Effector memory CD8-positive, alpha-beta T cell (primary cell): ENCODE data around the gene PRR35.

Source experiments
- ATAC-seq: fragments of 150-1000 bp; cut with Tn5 transposase; replicated peaks from 2 replicates; pipeline ENCODE4 v1.10.0; 2021; ENCODE audit warnings: mild to moderate bottlenecking, moderate library complexity
- DNase-seq, 3 experiments: peaks; one replicate each; pipeline ENCODE4 v3.0.0; 2021
- H3K27ac Mint-ChIP-seq, 2 donors: one replicate each; pipeline ENCODE4 v1.8.0; 2022; ENCODE audit warnings: mild to moderate bottlenecking in 2 of 2, mixed read lengths in 2 of 2, moderate library complexity in 2 of 2
- H3K27me3 Mint-ChIP-seq, 2 donors: one replicate each; pipeline ENCODE4 v1.8.0; 2022; ENCODE audit warnings: mixed read lengths in 2 of 2
- H3K36me3 Mint-ChIP-seq: one replicate; pipeline ENCODE4 v1.8.0; 2022; ENCODE audit warnings: mild to moderate bottlenecking, moderate library complexity, mixed read lengths; ENCODE audit not compliant: insufficient read depth
- H3K4me1 Mint-ChIP-seq, 2 donors: one replicate each; pipeline ENCODE4 v1.8.0; 2022; ENCODE audit warnings: low read depth in 2 of 2, mixed read lengths in 2 of 2
- H3K4me3 Mint-ChIP-seq, 2 donors: one replicate each; pipeline ENCODE4 v1.8.0; 2022; ENCODE audit warnings: mild to moderate bottlenecking in 2 of 2, mixed read lengths in 2 of 2, moderate library complexity in 2 of 2
- H3K9me3 Mint-ChIP-seq, 2 donors: one replicate each; pipeline ENCODE4 v1.8.0; 2022; ENCODE audit warnings: mixed read lengths in 2 of 2

The PRR35 gene

DNA sequence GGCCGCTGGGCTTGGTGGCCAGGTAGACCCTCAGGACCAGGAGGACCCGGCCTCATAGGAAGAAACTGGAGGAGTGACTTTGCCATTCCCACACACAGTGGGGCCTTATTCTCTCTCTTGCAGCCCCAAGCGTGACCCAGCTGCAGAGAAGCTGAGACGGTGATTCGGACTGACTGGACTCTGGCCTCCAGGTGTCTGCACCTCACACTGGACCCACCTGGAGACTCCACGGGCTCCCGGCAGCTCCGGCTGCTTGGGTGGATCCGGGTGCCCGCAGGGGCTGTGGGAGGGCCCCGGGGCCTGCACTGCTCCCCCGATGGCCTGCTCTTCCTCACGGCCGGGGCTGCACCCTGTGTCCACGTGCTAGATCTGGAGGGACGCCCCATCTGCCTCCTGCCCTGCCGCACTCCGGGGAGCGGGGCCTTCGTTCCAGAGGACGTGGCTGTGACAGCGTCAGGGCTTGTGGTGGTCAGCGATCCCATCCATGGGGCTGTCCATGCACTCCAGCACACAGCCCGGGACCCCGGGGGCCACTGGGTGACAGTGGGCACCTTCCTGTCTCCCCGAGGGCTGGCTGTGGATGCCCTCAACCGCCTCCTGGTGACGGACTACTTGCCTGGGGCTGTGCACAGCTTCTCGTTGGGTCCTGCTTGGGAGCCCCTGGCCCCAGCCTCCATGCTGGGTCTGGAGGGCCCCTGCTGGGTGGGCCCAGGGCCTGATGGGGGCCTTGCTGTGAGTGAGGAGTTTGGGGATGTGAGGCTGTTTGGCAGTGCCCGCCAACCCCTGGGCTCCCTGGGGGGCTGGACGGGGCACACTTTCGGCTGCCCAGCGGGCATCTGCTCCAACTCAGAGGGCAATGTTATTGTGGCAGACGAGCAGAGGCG is 7.4 kb downstream of the PRR35 start:
- Mint-ChIP-seq H3K27me3 (no peaks in the 10 kb centered on the region), H3K27ac (peak overlapping the region; percentile 46 to 77), H3K4me3 (peak overlapping the region; percentile 61 to 67), H3K9me3 (no peaks in the 10 kb centered on the region), H3K4me1 (peaks cover 26 to 32% of the 10 kb centered on the region in 2 donors), H3K36me3 (peaks cover 23% of the 10 kb centered on the region)
- DNase-seq (no peak), ATAC-seq (no peak)

DNA sequence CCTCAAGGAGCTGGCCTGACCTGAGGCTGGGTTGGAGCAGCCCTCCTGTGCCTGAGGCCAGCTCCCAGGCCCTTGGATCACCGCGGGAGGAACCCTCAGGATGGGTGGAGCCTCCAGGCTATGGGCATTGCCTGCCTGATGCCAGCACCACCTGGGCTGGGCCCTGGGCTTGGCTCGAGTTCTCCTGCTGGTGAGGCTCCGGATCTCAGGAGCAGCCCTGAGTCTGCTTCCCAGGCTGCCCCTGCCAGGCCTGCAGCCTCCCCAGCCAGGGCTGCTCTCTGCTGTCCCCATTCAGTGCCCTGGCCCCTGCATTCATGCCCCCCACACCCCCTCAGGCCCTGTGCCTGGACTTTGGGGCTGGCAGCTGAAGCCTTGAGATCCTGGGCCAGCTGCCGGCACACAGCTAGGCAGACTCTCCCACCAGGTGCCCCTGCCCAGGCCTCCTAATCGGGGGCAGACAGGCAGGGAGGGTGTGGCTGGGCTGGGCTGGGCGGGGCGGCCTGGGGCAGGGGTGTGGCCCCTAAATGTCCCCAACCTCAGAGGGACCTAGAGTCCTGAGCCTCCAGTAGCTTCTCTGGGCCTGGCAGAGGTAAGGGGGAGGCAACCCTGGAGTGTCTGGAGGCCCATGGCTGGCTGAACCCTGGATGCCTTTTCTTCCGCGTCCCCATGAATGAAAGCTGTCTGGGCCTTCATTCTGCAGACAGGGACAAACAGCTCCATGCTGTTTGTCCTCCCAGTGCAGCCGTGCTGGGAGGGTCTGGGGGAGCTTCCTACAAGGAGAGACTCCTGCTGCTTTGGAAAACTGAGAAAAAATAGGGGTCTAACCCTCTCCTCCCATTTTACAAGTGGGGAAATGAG is 8.4 kb downstream of the PRR35 start:
- H3K27me3 Mint-ChIP-seq, result no peaks in the 10 kb centered on the region
- no peaks in the 10 kb centered on the region for H3K9me3 Mint-ChIP-seq
- H3K4me1 Mint-ChIP-seq, result peaks cover 26 to 34% of the 10 kb centered on the region in 2 donors
- ATAC-seq (no peak), DNase-seq (no peak)
- peak overlapping the region; percentile 84 to 88 for H3K4me3 Mint-ChIP-seq
- peak overlapping the region; percentile 91 to 94 for H3K27ac Mint-ChIP-seq
- H3K36me3 Mint-ChIP-seq, result peaks cover 23% of the 10 kb centered on the region

GRCh38 chr16:569445-570254 is 9.5 kb downstream of the PRR35 start, which contains the start of gene PIGQ:
Gene PIGQ, plus strand, starts transcription at chr16:569968. Its CDS starts 4,107 bp downstream, at chr16:574075.
- Mint-ChIP-seq H3K4me3 (peak within 1 kb of the TSS; percentile 84 to 88), H3K36me3 (peaks cover 23% of the 10 kb centered on the region), H3K27ac (peak within 1 kb of the TSS; percentile 94 to 97), H3K9me3 (no peaks in the 10 kb centered on the region), H3K4me1 (peaks cover 26 to 34% of the 10 kb centered on the region in 2 donors), H3K27me3 (no peaks in the 10 kb centered on the region)
- ATAC-seq, result peak; percentile 74
- peak; percentile 39 to 56 (median 53) for DNase-seq

GRCh38 chr16:572865-573650 is 12.9 kb downstream of the PRR35 start:
- H3K36me3 Mint-ChIP-seq, result peaks cover 23% of the 10 kb centered on the region
- no peaks in the 10 kb centered on the region for H3K27me3 Mint-ChIP-seq
- no peaks in the 10 kb centered on the region for H3K9me3 Mint-ChIP-seq
- DNase-seq (no peak), ATAC-seq (no peak)
- H3K27ac Mint-ChIP-seq, result no peak overlapping the region
- H3K4me3 Mint-ChIP-seq, result no peak overlapping the region
- H3K4me1 Mint-ChIP-seq, result peaks cover 27 to 32% of the 10 kb centered on the region in 2 donors

GRCh38 chr16:574021-574760 is 14.0 kb downstream of the PRR35 start:
- no peak overlapping the region for H3K27ac Mint-ChIP-seq
- DNase-seq, result no peak
- H3K4me1 Mint-ChIP-seq, result peaks cover 26 to 28% of the 10 kb centered on the region in 2 donors
- no peak overlapping the region for H3K4me3 Mint-ChIP-seq
- H3K36me3 Mint-ChIP-seq, result peaks cover 21% of the 10 kb centered on the region
- H3K9me3 Mint-ChIP-seq, result no peaks in the 10 kb centered on the region
- no peak for ATAC-seq
- no peaks in the 10 kb centered on the region for H3K27me3 Mint-ChIP-seq

DNA sequence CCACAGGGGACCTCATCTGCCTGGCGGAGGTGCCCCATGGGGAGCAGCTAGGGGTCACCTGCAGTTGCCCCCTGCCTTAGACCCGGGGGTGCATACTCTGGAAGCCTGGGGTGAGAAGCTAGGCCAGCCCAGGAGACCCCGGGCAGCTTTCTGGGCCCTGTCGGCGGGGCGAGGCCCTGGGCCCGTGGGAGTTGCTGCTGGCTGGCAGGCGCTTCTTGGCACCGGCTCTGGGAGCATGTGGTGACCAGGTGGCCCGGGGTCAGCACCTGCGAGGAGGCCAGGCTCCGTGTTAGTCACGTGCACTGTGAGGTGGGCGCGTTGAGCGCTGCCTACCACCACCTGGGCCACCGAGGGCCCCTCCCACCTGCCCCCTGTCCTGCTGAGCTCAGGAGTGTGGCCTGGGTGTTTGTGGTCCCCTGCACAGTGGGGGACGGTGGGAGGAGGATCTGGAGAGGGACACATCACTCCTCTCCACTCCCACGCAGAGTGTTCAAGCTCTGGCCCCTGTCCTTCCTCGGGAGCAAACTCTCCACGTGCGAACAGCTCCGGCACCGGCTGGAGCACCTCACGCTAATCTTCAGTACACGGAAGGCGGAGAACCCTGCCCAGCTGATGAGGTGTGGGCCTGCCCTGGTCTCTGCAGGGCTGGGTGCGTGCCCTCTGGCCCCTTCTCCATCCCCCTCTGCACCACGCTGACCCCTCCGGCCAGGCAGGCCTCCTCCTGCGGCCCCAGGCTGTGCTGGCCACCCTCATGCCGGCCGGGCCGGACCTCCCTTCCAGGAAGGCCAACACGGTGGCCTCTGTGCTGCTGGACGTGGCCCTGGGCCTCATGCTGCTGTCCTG is 15.4 kb downstream of the PRR35 start:
- no peaks in the 10 kb centered on the region for H3K9me3 Mint-ChIP-seq
- DNase-seq (no peak), ATAC-seq (no peak)
- H3K27ac Mint-ChIP-seq, result no peak overlapping the region
- H3K4me3 Mint-ChIP-seq, result no peak overlapping the region
- peaks cover 21 to 22% of the 10 kb centered on the region in 2 donors for H3K4me1 Mint-ChIP-seq
- no peaks in the 10 kb centered on the region for H3K27me3 Mint-ChIP-seq
- H3K36me3 Mint-ChIP-seq, result peaks cover 13% of the 10 kb centered on the region

DNA sequence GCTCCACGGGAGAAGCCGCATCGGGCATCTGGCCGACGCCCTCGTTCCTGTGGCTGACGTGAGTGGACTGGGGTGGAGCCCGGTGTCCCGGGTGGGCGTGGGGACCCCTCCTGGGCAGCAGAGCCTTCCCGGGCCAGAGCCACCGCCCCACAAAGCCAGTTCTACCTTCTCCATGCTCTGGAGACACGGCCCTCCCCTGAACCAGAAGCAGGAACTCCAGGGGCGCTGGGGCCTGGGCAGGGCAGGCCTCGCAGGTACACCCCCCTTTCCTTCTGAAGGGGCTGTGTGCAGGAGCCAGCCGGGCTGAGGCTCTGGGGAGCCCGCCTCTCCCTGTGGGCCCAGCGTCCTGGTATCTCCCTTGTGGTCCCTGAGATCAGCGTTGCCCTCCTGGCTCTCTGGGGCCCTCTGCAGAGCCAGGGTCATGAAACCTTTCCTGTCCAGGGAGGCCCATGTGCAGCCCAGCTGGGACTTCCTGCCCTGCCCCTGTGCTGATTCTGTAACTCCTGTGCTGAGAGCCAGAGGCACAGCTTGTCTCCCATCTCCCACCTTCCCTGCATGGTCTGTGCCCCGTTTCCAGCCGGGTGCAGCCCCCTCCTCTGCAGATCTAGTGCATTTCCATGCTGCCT is 16.1 kb downstream of the PRR35 start:
- ATAC-seq (no peak), DNase-seq (no peak)
- peaks cover 14 to 15% of the 10 kb centered on the region in 2 donors for H3K4me1 Mint-ChIP-seq
- H3K27ac Mint-ChIP-seq, result peak overlapping the region in 1 of 2 donors; percentile 38
- no peak overlapping the region for H3K4me3 Mint-ChIP-seq
- H3K36me3 Mint-ChIP-seq, result peaks cover 5% of the 10 kb centered on the region
- H3K27me3 Mint-ChIP-seq, result no peaks in the 10 kb centered on the region
- no peaks in the 10 kb centered on the region for H3K9me3 Mint-ChIP-seq

DNA sequence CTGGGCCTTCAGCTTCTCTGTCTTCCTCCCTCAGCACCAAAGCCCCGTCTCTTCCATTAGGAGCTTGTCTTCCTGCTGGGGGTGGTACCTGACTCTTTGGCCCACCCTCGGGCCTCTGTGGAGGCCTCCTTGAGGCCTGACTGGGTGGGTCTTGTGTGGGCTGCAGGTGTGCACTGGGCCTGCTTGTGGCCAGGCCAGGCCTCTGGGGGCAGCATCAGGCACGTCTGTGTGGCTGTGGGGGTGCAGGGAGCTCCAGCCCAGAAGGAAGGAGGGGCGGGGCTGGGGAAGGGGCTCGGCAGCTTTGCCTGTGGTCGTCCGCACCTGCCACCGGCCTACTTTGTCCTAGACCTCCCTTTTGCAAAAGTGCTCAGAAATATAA is 16.6 kb downstream of the PRR35 start:
- no peaks in the 10 kb centered on the region for H3K9me3 Mint-ChIP-seq
- no peaks in the 10 kb centered on the region for H3K27me3 Mint-ChIP-seq
- peak overlapping the region in 1 of 2 donors; percentile 38 for H3K27ac Mint-ChIP-seq

GRCh38 chr16:577796-578195 is 17.6 kb downstream of the PRR35 start:
- Mint-ChIP-seq H3K27ac (no peak overlapping the region), H3K36me3 (peaks cover 5% of the 10 kb centered on the region), H3K4me3 (no peak overlapping the region), H3K4me1 (peaks cover 6 to 7% of the 10 kb centered on the region in 2 donors), H3K9me3 (no peaks in the 10 kb centered on the region), H3K27me3 (no peaks in the 10 kb centered on the region)
- ATAC-seq (no peak), DNase-seq (no peak)

More for the DNA sequence above, 16.6 kb downstream of the PRR35 start:
- DNase-seq (no peak), ATAC-seq (no peak)
- no peak overlapping the region for H3K4me3 Mint-ChIP-seq
- H3K36me3 Mint-ChIP-seq, result peaks cover 4% of the 10 kb centered on the region
- H3K4me1 Mint-ChIP-seq, result peaks cover 9 to 10% of the 10 kb centered on the region in 2 donors

GRCh38 chr16:578232-578869 is 18.2 kb downstream of the PRR35 start:
- no peaks in the 10 kb centered on the region for H3K9me3 Mint-ChIP-seq
- no peaks in the 10 kb centered on the region for H3K27me3 Mint-ChIP-seq
- no peak overlapping the region for H3K27ac Mint-ChIP-seq
- peaks cover 5% of the 10 kb centered on the region for H3K36me3 Mint-ChIP-seq
- ATAC-seq (no peak), DNase-seq (no peak)
- H3K4me3 Mint-ChIP-seq, result no peak overlapping the region
- H3K4me1 Mint-ChIP-seq, result peaks cover 6 to 7% of the 10 kb centered on the region in 2 donors
